HG02852 (cell line): Measurements from ENCODE around the gene ASB7.
"Not testable (repeated sequence)": the region's sequence is repeated elsewhere in the genome, so short reads cannot be mapped to it uniquely, and the experiment has no call there.

Source experiments
- ATAC-seq: cut with Tn5 transposase; IDR thresholded peaks from one replicate; pipeline ENCODE4 v1.9.1; 2021; ENCODE audit warnings: mild to moderate bottlenecking, moderate library complexity; ENCODE audit not compliant: unreplicated experiment

The ASB7 gene

GRCh38 chr15:100648951-100649350 lies 46.6 kb downstream of the ASB7 start:
- no peak for ATAC-seq

GRCh38 chr15:100650685-100651084 lies 48.3 kb downstream of the ASB7 start:
- no peak for ATAC-seq

- no peak for ATAC-seq
Observed at GRCh38 chr15:100651253-100651652, 48.9 kb downstream of the ASB7 start.

GRCh38 chr15:100652116-100652515 lies 49.7 kb downstream of the ASB7 start:
- ATAC-seq, result no peak

- ATAC-seq, result no peak
Observed at GRCh38 chr15:100653608-100654007, 51.2 kb downstream of the ASB7 start.

- no peak for ATAC-seq
Observed at GRCh38 chr15:100658895-100659294, 56.5 kb downstream of the ASB7 start.

- ATAC-seq, result no peak
Observed at GRCh38 chr15:100661156-100661555, 58.8 kb downstream of the ASB7 start.

GRCh38 chr15:100663086-100663914 lies 60.9 kb downstream of the ASB7 start:
- no peak for ATAC-seq

- no peak for ATAC-seq
Observed at GRCh38 chr15:100663915-100664281, 61.5 kb downstream of the ASB7 start.

GRCh38 chr15:100665570-100665969 lies 63.2 kb downstream of the ASB7 start:
- no peak for ATAC-seq

GRCh38 chr15:100667405-100668347 lies 65.3 kb downstream of the ASB7 start:
- no peak for ATAC-seq

- no peak for ATAC-seq
Observed at GRCh38 chr15:100668348-100668745, 66.0 kb downstream of the ASB7 start.

GRCh38 chr15:100669260-100669659 lies 66.9 kb downstream of the ASB7 start:
- ATAC-seq, result no peak

GRCh38 chr15:100670505-100671021 lies 68.2 kb downstream of the ASB7 start:
- no peak for ATAC-seq

- ATAC-seq, result no peak
Observed at GRCh38 chr15:100671124-100671680, 68.8 kb downstream of the ASB7 start.

GRCh38 chr15:100671858-100672543 lies 69.6 kb downstream of the ASB7 start:
- no peak for ATAC-seq

GRCh38 chr15:100672959-100673358 lies 70.6 kb downstream of the ASB7 start:
- no peak for ATAC-seq

- ATAC-seq, result not testable (repeated sequence)
Observed at GRCh38 chr15:100679151-100679550, 76.8 kb downstream of the ASB7 start.

- no peak for ATAC-seq
Observed at GRCh38 chr15:100680726-100681125, 78.3 kb downstream of the ASB7 start.

- no peak for ATAC-seq
Observed at GRCh38 chr15:100681335-100681746, 79.0 kb downstream of the ASB7 start.

GRCh38 chr15:100682468-100682867 lies 80.1 kb downstream of the ASB7 start:
- no peak for ATAC-seq
